Neuron (in vitro differentiated cells): ENCODE results near the gene CWC27.

ENCODE experiments used
- H2AFZ ChIP-seq: one replicate; pipeline ENCODE4 v1.6.1; 2013; ENCODE audit warnings: low read depth, mild to moderate bottlenecking, inconsistent platforms, low read length, moderate library complexity
- H3K27me3 ChIP-seq: one replicate; pipeline ENCODE4 v1.6.1; 2013; ENCODE audit warnings: low read length; ENCODE audit not compliant: insufficient read depth
- H3K36me3 ChIP-seq: one replicate; pipeline ENCODE4 v1.6.1; 2013; ENCODE audit warnings: low read length; ENCODE audit not compliant: insufficient read depth
- H3K4me1 ChIP-seq: one replicate; pipeline ENCODE4 v1.6.1; 2013; ENCODE audit warnings: low read length; ENCODE audit not compliant: insufficient read depth
- H3K4me3 ChIP-seq: 2 replicates; pipeline ENCODE4 v1.5.1; 2013; ENCODE audit warnings: mild to moderate bottlenecking, low read length, moderate library complexity
- H3K9me3 ChIP-seq: one replicate; pipeline ENCODE4 v1.6.1; 2013; ENCODE audit warnings: low read length

The CWC27 gene

DNA sequence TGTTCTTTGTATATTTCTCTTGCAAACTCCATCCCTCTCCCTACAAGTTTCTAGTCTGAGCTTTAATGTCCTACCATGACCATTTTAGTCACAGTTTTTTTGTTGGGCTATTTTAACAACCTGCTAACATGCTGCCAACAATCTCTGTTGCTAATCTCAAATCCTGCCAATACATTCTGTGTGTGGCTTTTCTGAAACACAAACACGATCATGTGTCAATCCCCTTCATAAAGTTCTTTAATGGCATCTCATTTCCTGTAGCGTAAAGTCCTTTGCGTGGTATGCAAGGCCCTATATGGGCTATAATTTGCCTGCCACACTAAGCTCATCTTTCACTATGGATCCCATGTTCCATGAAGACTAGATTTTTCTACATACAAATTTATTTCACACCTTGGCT, 180.6 kb downstream of the CWC27 start:
- Histone ChIP-seq H3K27me3 (no peaks in the 10 kb centered on the region), H3K4me3 (no peak overlapping the region), H3K9me3 (no peaks in the 10 kb centered on the region), H2AFZ (no peak overlapping the region), H3K36me3 (no peaks in the 10 kb centered on the region), H3K4me1 (no peaks in the 10 kb centered on the region)

DNA sequence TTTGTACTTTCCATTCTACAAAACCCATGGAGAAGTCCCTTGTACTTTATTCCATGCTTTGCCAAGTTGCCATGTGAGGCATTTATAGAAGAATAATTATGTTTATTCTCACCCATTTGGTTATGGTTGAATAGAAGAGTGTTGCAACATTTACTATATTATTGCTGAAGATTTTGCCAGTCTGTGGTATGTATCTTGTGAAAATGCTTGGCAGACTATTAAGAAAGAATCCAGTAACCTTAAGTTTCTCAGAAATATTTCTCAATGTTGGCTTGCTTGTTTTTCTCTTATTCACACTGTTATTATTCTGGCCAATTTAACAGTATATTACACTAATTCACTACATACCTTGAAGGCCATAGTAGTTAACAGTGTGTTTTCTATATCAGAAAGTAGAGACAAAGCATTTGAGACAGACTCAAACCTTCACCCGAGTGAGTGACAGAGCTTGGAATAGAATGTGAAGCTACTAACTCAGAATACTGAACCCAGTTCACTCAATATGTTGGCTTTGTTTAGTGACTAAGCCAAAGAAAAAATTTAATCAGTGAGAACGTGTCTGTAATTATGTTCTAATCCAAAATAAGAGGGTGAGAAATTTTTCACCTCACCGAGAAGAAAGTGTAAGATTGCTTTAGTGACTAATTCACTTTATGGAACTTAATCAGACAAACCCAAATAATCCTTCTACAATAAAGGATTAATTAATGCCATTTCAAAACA, 184.4 kb downstream of the CWC27 start:
- Histone ChIP-seq H3K9me3 (no peaks in the 10 kb centered on the region), H3K27me3 (no peaks in the 10 kb centered on the region), H3K4me3 (no peak overlapping the region), H3K36me3 (no peaks in the 10 kb centered on the region), H3K4me1 (no peaks in the 10 kb centered on the region), H2AFZ (no peak overlapping the region)

DNA sequence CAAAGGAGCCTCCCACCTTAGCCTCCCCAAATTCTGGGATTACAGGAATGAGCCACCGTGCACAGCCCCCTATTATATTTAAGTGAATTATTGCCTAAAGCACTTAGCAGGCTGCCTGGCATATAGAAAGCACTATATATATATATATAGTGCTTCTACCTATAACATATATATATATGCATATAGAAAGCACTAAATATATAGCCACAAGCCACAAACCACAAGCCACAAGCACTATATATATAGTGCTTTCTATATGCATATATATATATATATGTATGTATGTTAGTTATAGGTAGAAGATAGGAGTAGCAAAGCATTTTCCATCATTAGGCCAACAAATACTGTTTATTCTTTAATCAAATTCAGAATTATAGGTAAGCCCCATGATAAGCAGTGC, 185.8 kb downstream of the CWC27 start:
- Histone ChIP-seq H3K27me3 (no peaks in the 10 kb centered on the region), H2AFZ (no peak overlapping the region), H3K9me3 (no peaks in the 10 kb centered on the region), H3K4me3 (no peak overlapping the region), H3K4me1 (no peaks in the 10 kb centered on the region), H3K36me3 (no peaks in the 10 kb centered on the region)

DNA sequence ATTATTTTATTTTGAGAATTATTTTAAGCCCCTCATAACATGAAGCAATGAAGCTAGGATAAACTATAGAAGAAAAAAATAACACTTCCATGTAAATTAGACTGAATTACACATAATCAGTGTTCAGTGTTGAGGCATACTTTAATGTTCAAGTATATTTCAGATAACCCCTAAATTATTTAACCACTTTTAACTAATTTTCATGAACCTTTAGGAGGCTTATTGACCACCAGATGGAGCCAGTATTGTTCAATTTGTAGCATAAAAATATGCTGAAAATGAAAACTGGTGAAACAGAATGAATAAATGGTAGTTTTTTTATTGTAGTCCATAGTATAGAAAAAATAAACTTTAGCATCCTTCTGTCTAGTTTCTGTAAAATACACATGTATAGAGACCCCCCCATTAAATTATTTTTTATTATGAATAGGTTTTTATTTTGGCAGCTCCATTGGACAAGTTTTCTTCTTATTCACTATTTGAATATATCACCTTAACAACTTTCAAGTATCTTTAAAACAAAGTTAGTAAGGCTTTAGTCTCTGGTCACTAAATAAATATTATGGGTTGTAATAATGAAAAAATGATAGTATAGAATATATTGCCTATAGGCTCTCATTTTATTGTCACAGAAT, 190.1 kb downstream of the CWC27 start:
- Histone ChIP-seq H3K27me3 (no peaks in the 10 kb centered on the region), H3K9me3 (peaks cover 4% of the 10 kb centered on the region), H3K36me3 (no peaks in the 10 kb centered on the region), H2AFZ (no peak overlapping the region), H3K4me3 (no peak overlapping the region), H3K4me1 (no peaks in the 10 kb centered on the region)

DNA sequence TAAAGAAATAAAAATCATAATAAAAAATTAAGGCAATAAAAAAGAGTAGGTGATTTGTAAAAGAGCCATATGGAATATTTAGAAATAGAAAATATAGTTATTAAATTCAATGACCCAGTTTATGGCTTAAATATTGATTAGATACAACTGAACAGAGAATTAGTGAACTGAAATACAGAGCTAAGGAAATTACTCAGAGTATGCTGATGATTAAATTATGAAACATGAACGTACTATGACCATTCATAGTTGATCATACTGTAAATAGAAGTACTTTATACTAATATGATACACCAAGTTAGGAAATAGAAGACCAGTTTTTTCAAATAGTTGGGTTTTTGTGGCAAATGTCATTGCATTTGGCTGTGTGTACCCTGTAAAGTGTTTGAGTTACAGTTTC, 194.5 kb downstream of the CWC27 start:
- Histone ChIP-seq H2AFZ (no peak overlapping the region), H3K4me3 (no peak overlapping the region), H3K4me1 (no peaks in the 10 kb centered on the region), H3K9me3 (peaks cover 4% of the 10 kb centered on the region), H3K36me3 (no peaks in the 10 kb centered on the region), H3K27me3 (no peaks in the 10 kb centered on the region)

DNA sequence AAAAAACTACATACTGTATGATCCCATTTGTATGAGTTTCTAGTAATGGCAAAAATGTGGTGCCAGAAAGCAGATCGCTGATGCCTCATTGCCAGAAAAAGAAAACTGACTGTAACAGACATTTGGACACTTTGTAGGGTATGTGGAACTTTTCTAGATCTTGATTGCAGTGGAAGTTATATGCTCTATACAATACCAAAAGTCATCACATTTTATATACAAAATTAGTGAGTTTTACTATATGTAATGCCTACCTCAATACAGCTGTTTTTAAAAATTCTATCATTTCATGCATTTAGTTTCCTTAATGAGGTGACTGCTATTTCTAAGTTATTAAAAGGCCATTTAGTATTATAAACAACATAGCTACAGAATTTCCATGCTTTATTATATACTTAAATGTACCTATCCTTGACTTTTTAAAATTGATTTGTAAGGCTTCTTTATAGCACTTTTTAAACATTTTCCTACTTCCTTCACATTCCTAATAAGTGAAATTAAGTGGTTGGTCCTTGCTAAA, 199.9 kb downstream of the CWC27 start:
- Histone ChIP-seq H3K27me3 (no peaks in the 10 kb centered on the region), H2AFZ (no peak overlapping the region), H3K4me3 (no peak overlapping the region), H3K9me3 (no peaks in the 10 kb centered on the region), H3K4me1 (no peaks in the 10 kb centered on the region), H3K36me3 (peaks cover 12% of the 10 kb centered on the region)

DNA sequence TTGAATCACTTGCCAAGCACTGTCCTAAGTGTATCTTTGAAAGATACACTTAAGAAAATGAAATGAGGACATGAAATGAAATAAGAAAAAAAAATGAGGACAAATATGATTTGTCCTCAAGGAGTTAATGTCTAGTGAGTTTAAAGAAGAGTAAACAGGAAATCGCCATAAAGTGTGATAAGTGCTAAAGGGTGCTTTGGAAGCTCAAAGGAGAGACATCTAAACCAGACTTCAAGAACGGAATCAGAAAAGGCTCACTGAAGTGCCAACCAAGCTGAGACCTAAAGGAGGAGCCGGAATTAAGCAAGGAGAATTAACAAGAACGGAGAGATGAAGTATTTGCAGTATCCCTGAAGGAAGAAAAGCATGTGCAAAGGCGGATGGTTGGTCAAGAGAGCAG, 200.8 kb downstream of the CWC27 start:
- Histone ChIP-seq H3K4me3 (no peak overlapping the region), H3K9me3 (no peaks in the 10 kb centered on the region), H2AFZ (no peak overlapping the region), H3K27me3 (no peaks in the 10 kb centered on the region), H3K36me3 (peaks cover 12% of the 10 kb centered on the region), H3K4me1 (no peaks in the 10 kb centered on the region)

DNA sequence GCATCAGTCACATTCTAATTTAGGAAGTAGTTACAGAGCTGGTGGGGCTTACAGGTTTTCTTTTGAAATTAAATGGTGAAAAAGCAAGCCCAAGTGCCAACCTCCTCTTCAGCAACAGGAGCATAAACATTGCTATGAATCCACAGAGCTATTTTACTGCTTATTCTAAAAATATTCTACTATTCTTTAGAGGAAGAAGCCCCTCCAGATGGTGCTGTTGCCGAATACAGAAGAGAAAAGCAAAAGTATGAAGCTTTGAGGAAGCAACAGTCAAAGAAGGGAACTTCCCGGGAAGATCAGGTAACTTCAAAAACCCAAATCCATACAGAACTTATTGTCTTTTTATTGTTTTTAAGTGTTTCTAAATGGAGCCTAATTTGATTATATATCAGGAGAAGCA, 202.8 kb downstream of the CWC27 start:
- Histone ChIP-seq H2AFZ (no peak overlapping the region), H3K27me3 (no peaks in the 10 kb centered on the region), H3K4me1 (no peaks in the 10 kb centered on the region), H3K36me3 (peaks cover 12% of the 10 kb centered on the region), H3K4me3 (no peak overlapping the region), H3K9me3 (no peaks in the 10 kb centered on the region)

DNA sequence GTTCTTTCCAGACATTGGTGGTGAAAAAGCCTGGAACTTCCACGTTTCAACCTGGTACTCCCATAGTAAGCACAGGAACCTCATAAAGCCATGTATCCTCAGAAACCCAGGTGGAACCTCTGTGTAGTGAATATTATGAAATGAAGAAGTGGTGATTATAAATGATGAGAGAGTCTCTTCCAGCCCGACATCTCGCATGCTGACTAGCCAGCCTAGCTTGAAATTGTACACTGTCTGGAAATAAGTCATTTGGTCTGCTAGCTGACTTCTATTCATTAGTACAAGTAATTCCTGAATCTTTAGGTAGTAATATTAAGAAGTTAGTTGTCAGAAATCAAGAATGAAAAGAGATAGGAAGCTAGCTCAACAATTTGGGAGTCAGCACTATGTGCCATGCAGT, 203.3 kb downstream of the CWC27 start:
- no peak overlapping the region for H3K4me3 ChIP-seq
- H3K4me1 ChIP-seq = no peaks in the 10 kb centered on the region
- H2AFZ ChIP-seq = no peak overlapping the region
- H3K27me3 ChIP-seq = no peaks in the 10 kb centered on the region
- H3K9me3 ChIP-seq = no peaks in the 10 kb centered on the region
- peaks cover 12% of the 10 kb centered on the region for H3K36me3 ChIP-seq

DNA sequence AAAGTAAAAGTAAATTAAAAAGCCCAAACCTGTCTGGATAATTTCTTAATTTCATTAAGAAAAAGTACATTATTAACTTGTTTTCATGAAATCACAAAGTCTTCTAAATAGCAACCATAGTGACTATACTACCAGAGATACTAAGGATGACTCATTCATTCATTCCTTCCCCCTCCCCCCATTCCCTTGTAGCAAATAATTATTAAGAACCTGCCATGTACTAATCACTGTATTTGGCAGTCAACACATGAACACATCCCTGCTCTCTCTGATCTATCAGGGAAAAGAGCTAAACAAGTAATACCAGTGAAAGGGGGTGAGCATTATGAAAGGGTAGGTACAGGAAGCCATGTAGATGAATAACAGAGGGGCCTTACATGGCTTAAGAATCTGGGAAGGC, 203.9 kb downstream of the CWC27 start:
- Histone ChIP-seq H3K9me3 (no peaks in the 10 kb centered on the region), H3K27me3 (no peaks in the 10 kb centered on the region), H3K36me3 (peaks cover 12% of the 10 kb centered on the region), H3K4me1 (no peaks in the 10 kb centered on the region), H3K4me3 (no peak overlapping the region), H2AFZ (no peak overlapping the region)

DNA sequence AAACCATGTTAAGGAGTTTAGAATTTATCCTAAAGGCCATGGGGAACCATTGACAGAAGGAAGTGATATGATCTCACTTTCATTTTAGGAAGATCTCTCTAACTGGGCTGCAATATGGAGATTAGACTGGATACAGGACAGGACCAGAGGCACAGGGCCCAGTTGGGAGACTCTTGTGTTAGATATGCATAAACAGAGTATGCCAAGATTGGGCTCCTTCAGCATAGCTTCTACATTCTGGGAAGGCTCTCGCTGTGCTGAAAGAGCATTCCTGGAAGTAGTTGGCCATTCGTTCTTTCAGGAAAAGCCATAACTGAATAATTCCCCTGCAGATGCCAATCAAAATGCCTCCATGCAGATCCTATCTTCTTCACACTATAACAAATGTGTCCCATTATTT, 204.5 kb downstream of the CWC27 start:
- Histone ChIP-seq H2AFZ (no peak overlapping the region), H3K36me3 (peaks cover 14% of the 10 kb centered on the region), H3K27me3 (no peaks in the 10 kb centered on the region), H3K4me1 (no peaks in the 10 kb centered on the region), H3K4me3 (no peak overlapping the region), H3K9me3 (no peaks in the 10 kb centered on the region)

DNA sequence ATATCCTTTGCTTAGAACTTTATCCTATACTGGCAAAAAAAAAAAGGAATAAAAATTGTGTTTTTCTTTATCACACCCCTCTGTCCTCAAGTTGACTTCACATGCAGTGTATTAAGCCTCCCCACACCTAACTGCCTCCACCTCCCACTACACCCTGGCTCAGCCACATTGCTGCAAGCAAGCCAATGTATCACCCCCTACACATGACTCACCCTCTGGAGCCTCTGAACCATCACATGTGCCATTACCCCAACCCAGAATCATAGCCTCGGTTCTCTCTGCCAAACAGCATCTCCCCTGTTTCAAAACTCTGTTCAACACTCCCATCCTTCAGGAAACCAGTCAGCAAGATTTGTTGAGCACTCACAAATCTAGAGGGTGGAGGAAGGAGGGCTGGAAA, 209.0 kb downstream of the CWC27 start:
- Histone ChIP-seq H3K36me3 (peaks cover 8% of the 10 kb centered on the region), H3K4me1 (no peaks in the 10 kb centered on the region), H3K4me3 (no peak overlapping the region), H3K9me3 (peaks cover 1% of the 10 kb centered on the region), H3K27me3 (no peaks in the 10 kb centered on the region), H2AFZ (no peak overlapping the region)

DNA sequence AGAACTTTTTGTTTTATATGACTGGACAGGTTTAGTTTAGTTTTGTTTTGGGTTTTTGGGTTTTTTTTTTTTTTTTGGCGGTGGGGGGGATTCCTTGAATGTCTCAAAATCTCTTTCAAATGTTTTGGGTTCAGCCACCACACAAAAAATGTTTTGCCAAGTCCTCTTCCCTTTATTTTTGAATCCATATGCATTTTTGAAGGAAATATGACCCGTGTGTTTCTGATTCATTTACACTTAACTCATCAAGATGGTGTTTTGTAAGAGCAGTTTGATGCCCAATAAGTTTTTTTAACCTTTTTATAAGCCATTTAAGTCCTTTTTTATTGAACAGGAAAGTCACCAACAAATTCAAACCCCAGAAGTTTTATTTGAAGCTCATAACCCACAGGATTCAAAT, 209.8 kb downstream of the CWC27 start:
- H3K9me3 ChIP-seq = peaks cover 2% of the 10 kb centered on the region

More for the DNA sequence above, 209.8 kb downstream of the CWC27 start:
- Histone ChIP-seq H3K36me3 (peaks cover 2% of the 10 kb centered on the region), H2AFZ (no peak overlapping the region), H3K27me3 (no peaks in the 10 kb centered on the region), H3K4me3 (no peak overlapping the region), H3K4me1 (no peaks in the 10 kb centered on the region)
